PC-9 (cell line): ENCODE measurements around the gene NOXA1. TPM values are rescaled to one million over a fixed set of nuclear protein-coding genes. Genes with fewer than 3 reads are reported as not detected.

Experiments used
- BruUV-seq: library from RNA; stranded (reverse); fragments of 400-500 nt; replicated peaks from 2 replicates; lab custom pipeline; 2021; lab: Mats Ljungman, UMichigan
- CTCF ChIA-PET: fragments of 300-600 bp; sonication (Branson Sonifier 250); formaldehyde crosslinking; loops from one replicate; lab custom pipeline; 2022; ENCODE audit warnings: antibody characterized with exemption; lab: Charles Lee
- POLR2A ChIA-PET: fragments of 300-600 bp; sonication (Branson Sonifier 250); formaldehyde crosslinking; loops from one replicate; lab custom pipeline; 2022; ENCODE audit warnings: antibody characterized with exemption; ENCODE audit not compliant: unreplicated experiment; lab: Charles Lee
- DNase-seq, 2 experiments: peaks; one replicate each; pipeline versions ENCODE4 v3.0.0 to v3.0.0-alpha.2; 2015 to 2022; ENCODE audit warnings: mixed read lengths in 1 of 2
- H2AFZ ChIP-seq: fragments of 200-600 bp; sonication (generic); 2 replicates; pipeline ENCODE4 v1.8.1; 2017; ENCODE audit warnings: antibody characterized with exemption
- H3F3A ChIP-seq: fragments of 200-600 bp; sonication (generic); 2 replicates; pipeline ENCODE4 v1.8.1; 2017; ENCODE audit warnings: antibody characterized with exemption, mild to moderate bottlenecking, low read depth; ENCODE audit not compliant: insufficient read depth
- H3K27ac ChIP-seq: fragments of 200-600 bp; sonication (generic); 2 replicates; pipeline ENCODE4 v1.6.1; 2016; ENCODE audit warnings: mixed run types
- H3K27me3 ChIP-seq: fragments of 200-600 bp; sonication (generic); 2 replicates; pipeline ENCODE4 v1.6.1; 2016; ENCODE audit warnings: low read depth, mixed run types; ENCODE audit not compliant: insufficient read depth
- H3K36me3 ChIP-seq: fragments of 200-600 bp; sonication (generic); 2 replicates; pipeline ENCODE4 v1.6.1; 2016; ENCODE audit warnings: low read depth, mixed run types
- H3K4me1 ChIP-seq: fragments of 200-600 bp; sonication (generic); replicated peaks from 2 replicates; pipeline ENCODE4 v1.6.1; 2016; ENCODE audit warnings: mixed run types; ENCODE audit not compliant: insufficient read depth
- H3K4me2 ChIP-seq: fragments of 200-600 bp; sonication (generic); 2 replicates; pipeline ENCODE4 v1.6.1; 2017; ENCODE audit warnings: mixed run types
- H3K4me3 ChIP-seq: fragments of 200-600 bp; sonication (generic); 2 replicates; pipeline ENCODE4 v1.6.1; 2016; ENCODE audit warnings: mixed run types
- H3K79me2 ChIP-seq: fragments of 200-600 bp; sonication (generic); 2 replicates; pipeline ENCODE4 v1.6.1; 2017; ENCODE audit warnings: low read depth, mixed run types
- H3K9me2 ChIP-seq: fragments of 200-600 bp; sonication (generic); 2 replicates; pipeline ENCODE4 v1.8.1; 2017; ENCODE audit warnings: mild to moderate bottlenecking; ENCODE audit not compliant: insufficient read depth
- H3K9me3 ChIP-seq: fragments of 200-600 bp; sonication (generic); 2 replicates; pipeline ENCODE4 v1.8.1; 2016; ENCODE audit warnings: low read depth; ENCODE audit not compliant: insufficient read depth
- H4K20me1 ChIP-seq: fragments of 200-600 bp; sonication (generic); 2 replicates; pipeline ENCODE4 v1.8.1; 2017; ENCODE audit not compliant: insufficient read depth
- CTCF ChIP-seq: fragments of 200-600 bp; sonication (generic); conservative IDR thresholded peaks from 2 replicates; pipeline ENCODE4 v1.6.1; 2017; ENCODE audit warnings: mixed run types, antibody characterized with exemption, mild to moderate bottlenecking, moderate library complexity
- EZH2 ChIP-seq: fragments of 200-600 bp; sonication (generic); IDR thresholded peaks from 2 replicates; pipeline ENCODE4 v1.8.0; 2017; ENCODE audit warnings: antibody characterized with exemption, low read depth
- intact Hi-C: fragments of 100-400 bp; cut with micrococcal nuclease; formaldehyde crosslinking; loops from one replicate; pipeline ENCODE4 v1.10.0; 2022; ENCODE audit not compliant: unreplicated experiment
- total RNA-seq: library from RNA; stranded (reverse); gene quantifications from 2 replicates; pipeline ENCODE4 v1.2.3, GENCODE V29; 2021

The NOXA1 gene
- total RNA-seq, 1 experiment from 2014 or later, result 10.5 TPM

- no peaks in the 10 kb centered on the region for H3K36me3 ChIP-seq
- no peak overlapping the region for H3K27ac ChIP-seq
- BruUV-seq, result no TSS peak
- intact Hi-C loops, result no loop called here
- no peaks in the 10 kb centered on the region for H3K9me2 ChIP-seq
- H3K79me2 ChIP-seq, result no peaks in the 10 kb centered on the region
- H3K27me3 ChIP-seq, result no peaks in the 10 kb centered on the region
- no peaks in the 10 kb centered on the region for H3K4me1 ChIP-seq
- H3K9me3 ChIP-seq, result no peaks in the 10 kb centered on the region
- no peaks in the 10 kb centered on the region for H3F3A ChIP-seq
- CTCF ChIA-PET, result no interaction called here
- no peak overlapping the region for H2AFZ ChIP-seq
- no peaks in the 10 kb centered on the region; the same call in 1 of the 2 replicates for H4K20me1 ChIP-seq
- DNase-seq, result no peak
- POLR2A ChIA-PET, result no interaction called here
- no peak overlapping the region for H3K4me3 ChIP-seq
- no peak overlapping the region for H3K4me2 ChIP-seq
- no peak for TF ChIP-seq EZH2
- no peak for TF ChIP-seq CTCF
Measured at GRCh38 chr9:137381501-137382443, 41.4 kb upstream of the NOXA1 start.

DNA sequence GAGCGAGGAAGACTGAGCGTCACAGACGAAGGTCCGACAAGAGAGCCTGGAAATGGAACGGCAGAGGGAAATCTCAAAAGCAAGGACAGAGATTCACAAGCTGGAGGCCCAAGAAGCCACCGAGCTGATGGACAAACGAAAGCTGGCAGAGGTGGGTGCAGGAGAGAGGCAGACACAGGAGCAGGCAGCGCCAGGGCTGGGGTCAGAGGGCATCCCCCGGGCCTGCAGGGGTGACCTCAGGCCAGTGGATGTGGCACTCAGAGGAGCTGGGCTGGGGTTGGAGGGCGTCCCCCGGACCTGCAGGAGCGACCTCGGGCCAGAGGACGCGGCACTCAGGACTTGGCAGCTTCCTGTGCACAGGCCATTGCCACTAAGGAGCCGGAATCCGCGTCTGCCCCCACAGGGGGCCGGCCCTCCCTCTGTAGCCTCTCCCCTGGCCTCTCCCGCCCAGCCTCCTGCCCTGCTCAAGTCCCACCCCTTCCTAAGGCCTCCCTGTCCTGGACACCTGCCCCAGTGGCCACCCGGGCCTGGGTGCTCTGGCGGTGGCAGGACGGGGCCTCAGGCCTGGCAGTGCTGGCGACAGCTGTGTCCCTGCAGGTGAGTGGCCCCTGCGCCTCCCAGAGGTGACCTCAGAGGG is 40.6 kb upstream of the NOXA1 start:
- Histone ChIP-seq H3K9me3 (no peaks in the 10 kb centered on the region), H3K79me2 (no peaks in the 10 kb centered on the region), H3K4me2 (no peak overlapping the region), H3K4me3 (no peak overlapping the region), H3K4me1 (no peaks in the 10 kb centered on the region), H2AFZ (no peak overlapping the region), H3F3A (no peaks in the 10 kb centered on the region), H4K20me1 (no peaks in the 10 kb centered on the region; the same call in 1 of the 2 replicates), H3K27me3 (no peaks in the 10 kb centered on the region), H3K27ac (no peak overlapping the region), H3K9me2 (no peaks in the 10 kb centered on the region), H3K36me3 (no peaks in the 10 kb centered on the region)
- CTCF ChIA-PET, result no interaction called here
- TF ChIP-seq CTCF (no peak), EZH2 (no peak)
- no TSS peak for BruUV-seq
- POLR2A ChIA-PET, result interaction anchor here (0.5 kb wide), 1 partner anchor 98 kb away, joined by 3 read pairs; no protein-coding TSS in a partner anchor
- intact Hi-C loops, result no loop called here
- no peak for DNase-seq

DNA sequence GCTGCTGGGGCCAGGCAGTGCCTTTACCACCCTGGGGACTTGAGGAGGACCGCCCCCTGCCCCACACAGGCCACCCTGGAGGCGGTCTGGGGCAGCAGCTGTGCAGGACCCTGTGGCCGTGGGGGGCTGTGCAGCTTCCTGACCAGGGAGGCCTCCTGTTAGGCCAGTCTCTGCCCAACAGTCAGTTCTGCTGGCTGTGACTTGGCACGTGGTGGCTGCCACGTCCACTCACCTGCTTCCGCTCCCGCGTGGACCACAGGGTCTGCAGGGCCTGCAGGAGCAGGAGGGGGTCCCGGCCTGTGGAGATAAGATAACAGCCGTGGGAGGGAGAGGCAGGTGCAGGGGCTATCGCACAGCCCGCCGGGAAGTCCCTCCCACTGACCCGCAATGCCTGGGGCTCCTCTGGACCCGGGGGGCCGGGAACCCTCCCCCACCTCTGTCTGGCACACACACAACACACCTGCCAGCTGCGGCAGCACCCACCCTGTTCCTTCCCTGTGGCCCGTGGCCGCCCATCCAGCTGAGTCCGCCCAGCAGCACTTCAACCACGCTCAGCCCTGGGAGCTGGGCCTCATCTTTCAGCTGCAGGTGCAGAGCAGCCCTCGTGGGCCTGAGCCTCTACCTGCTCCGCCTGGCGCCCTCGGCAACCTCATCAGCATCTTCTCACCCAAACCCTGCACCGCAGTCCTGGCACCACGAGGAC is 40.0 kb upstream of the NOXA1 start:
- DNase-seq, result no peak
- no peaks in the 10 kb centered on the region; the same call in 1 of the 2 replicates for H4K20me1 ChIP-seq
- no peaks in the 10 kb centered on the region for H3F3A ChIP-seq
- no TSS peak for BruUV-seq
- TF ChIP-seq CTCF, result no peak
- no peak for TF ChIP-seq EZH2
- no peak overlapping the region for H3K4me3 ChIP-seq
- intact Hi-C loops, result no loop called here
- H3K27ac ChIP-seq, result no peak overlapping the region
- H3K36me3 ChIP-seq, result no peaks in the 10 kb centered on the region
- ChIA-PET POLR2A (no interaction called here), CTCF (no interaction called here)
- no peak overlapping the region for H3K4me2 ChIP-seq
- H3K27me3 ChIP-seq, result no peaks in the 10 kb centered on the region
- no peaks in the 10 kb centered on the region for H3K4me1 ChIP-seq
- no peak overlapping the region for H2AFZ ChIP-seq
- H3K9me3 ChIP-seq, result no peaks in the 10 kb centered on the region
- H3K9me2 ChIP-seq, result no peaks in the 10 kb centered on the region
- H3K79me2 ChIP-seq, result no peaks in the 10 kb centered on the region
